ENCODE data around the gene TBC1D9.

The TBC1D9 gene

DNA sequence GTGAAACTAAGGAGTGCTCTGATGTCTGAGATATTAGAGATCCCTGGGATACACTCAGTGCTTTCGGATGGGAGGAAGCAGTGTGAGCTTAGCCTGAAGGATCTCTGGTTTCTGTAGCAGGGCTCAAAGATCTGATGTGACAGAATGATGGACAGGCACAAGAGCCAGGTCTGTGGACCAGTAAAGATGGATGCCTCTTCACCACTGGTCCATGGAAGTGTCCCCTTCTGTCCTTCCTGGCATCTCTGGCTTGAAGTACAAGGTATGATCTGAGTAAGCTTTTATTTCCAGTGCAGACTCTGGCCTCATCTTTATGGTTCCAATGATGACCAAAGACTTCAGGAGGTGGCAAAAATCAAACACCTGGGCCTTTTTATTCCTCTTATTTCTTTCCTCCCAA, 88.1 kb downstream of the TBC1D9 start:
- H3K9me2 ChIP-seq (replicated peaks; ENCODE audit: insufficient read depth, low read length), result no peaks in the 10 kb centered on the region
- no peak for DNase-seq
- peak overlapping the region; percentile 91; the same call in 1 of the 2 replicates for H3K27ac ChIP-seq (ENCODE audit: low read length)
- H2AFZ ChIP-seq (ENCODE audit: low read length), result no peak overlapping the region
- H3K9me3 ChIP-seq (replicated peaks; ENCODE audit: insufficient read depth, low read length), result no peaks in the 10 kb centered on the region
- H3K4me2 ChIP-seq (ENCODE audit: low read depth, low read length), result no peak overlapping the region
- H4K20me1 ChIP-seq (ENCODE audit: insufficient read depth, low read length), result no peaks in the 10 kb centered on the region
- H3K79me2 ChIP-seq (ENCODE audit: low read length), result no peaks in the 10 kb centered on the region
- no peak overlapping the region for H3K4me3 ChIP-seq (ENCODE audit: low read length)
- H3F3A ChIP-seq (ENCODE audit: insufficient read depth, low read length), result peaks cover 9% of the 10 kb centered on the region; the same call in 1 of the 2 replicates
- H3K4me1 ChIP-seq (ENCODE audit: low read length), result peaks cover 14% of the 10 kb centered on the region
- no peak overlapping the region for H3K9ac ChIP-seq (ENCODE audit: low read length)
- no peaks in the 10 kb centered on the region for H3K36me3 ChIP-seq (replicated peaks; ENCODE audit: insufficient read depth, low read length)
- no peaks in the 10 kb centered on the region for H3K27me3 ChIP-seq (replicated peaks; ENCODE audit: insufficient read depth, low read length)
- TF ChIP-seq EZH2 (optimal IDR thresholded peaks at IDR 0.05; ENCODE audit: low read depth, low read length) (no peak), EZH2phosphoT487 (IDR thresholded peaks at IDR 0.05; ENCODE audit: low read length) (no peak)
- TF ChIP-seq, protein P1, sequence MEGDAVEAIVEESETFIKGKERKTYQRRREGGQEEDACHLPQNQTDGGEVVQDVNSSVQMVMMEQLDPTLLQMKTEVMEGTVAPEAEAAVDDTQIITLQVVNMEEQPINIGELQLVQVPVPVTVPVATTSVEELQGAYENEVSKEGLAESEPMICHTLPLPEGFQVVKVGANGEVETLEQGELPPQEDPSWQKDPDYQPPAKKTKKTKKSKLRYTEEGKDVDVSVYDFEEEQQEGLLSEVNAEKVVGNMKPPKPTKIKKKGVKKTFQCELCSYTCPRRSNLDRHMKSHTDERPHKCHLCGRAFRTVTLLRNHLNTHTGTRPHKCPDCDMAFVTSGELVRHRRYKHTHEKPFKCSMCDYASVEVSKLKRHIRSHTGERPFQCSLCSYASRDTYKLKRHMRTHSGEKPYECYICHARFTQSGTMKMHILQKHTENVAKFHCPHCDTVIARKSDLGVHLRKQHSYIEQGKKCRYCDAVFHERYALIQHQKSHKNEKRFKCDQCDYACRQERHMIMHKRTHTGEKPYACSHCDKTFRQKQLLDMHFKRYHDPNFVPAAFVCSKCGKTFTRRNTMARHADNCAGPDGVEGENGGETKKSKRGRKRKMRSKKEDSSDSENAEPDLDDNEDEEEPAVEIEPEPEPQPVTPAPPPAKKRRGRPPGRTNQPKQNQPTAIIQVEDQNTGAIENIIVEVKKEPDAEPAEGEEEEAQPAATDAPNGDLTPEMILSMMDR (IDR thresholded peaks at IDR 0.05; ENCODE audit: low read length), result no peak

DNA sequence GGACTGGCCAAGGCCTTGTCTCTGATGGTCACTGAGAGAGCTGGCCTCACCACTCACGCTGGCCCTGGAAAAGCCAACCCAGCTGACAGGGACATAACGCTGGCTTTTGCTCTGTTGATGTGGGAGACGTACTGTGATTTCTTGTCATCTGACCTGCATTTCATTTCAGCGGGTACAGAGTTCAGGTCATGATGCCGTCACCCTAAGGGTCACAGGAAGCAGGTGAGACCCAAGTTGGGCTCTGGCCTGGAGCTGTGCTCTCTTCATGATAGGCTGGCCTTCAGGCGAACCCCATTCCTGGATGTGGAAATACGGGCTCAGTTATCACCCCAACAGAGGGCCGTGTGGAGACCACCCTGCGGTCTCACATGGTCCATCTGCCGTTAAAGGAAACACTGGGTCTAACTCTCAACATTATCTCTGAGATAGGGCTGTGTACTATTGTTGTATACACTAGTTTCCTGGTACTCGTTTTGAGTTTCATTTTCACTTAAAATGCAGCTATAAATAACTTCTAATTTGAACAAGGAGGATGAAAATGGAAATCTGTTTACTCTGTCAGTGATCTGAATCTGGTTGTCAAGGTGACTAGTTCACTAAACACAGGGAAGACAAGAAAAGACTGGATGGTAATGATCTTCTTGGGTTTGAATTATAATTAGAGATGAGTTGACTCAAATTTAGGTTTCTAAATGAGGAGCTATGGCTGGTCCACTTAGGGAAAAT, 89.1 kb downstream of the TBC1D9 start:
- Histone ChIP-seq H3K4me2 (ENCODE audit: low read depth, low read length) (peak overlapping the region; percentile 91), H3K27ac (ENCODE audit: low read length) (peak overlapping the region; percentile 91), H3F3A (ENCODE audit: insufficient read depth, low read length) (peaks cover 9% of the 10 kb centered on the region; the same call in 1 of the 2 replicates), H3K79me2 (ENCODE audit: low read length) (no peaks in the 10 kb centered on the region), H3K9me2 (replicated peaks; ENCODE audit: insufficient read depth, low read length) (no peaks in the 10 kb centered on the region), H3K9ac (ENCODE audit: low read length) (peak overlapping the region; percentile 60), H4K20me1 (ENCODE audit: insufficient read depth, low read length) (no peaks in the 10 kb centered on the region), H3K36me3 (replicated peaks; ENCODE audit: insufficient read depth, low read length) (no peaks in the 10 kb centered on the region), H2AFZ (ENCODE audit: low read length) (peak overlapping the region; percentile 91), H3K4me1 (ENCODE audit: low read length) (peaks cover 16% of the 10 kb centered on the region), H3K9me3 (replicated peaks; ENCODE audit: insufficient read depth, low read length) (no peaks in the 10 kb centered on the region), H3K27me3 (replicated peaks; ENCODE audit: insufficient read depth, low read length) (no peaks in the 10 kb centered on the region), H3K4me3 (ENCODE audit: low read length) (peak overlapping the region; percentile 57)
- DNase-seq, result peak; percentile 65
- TF ChIP-seq, protein P1 (IDR thresholded peaks at IDR 0.05; ENCODE audit: low read length), result no peak
- no peak for TF ChIP-seq EZH2 (optimal IDR thresholded peaks at IDR 0.05; ENCODE audit: low read depth, low read length)
- TF ChIP-seq EZH2phosphoT487 (IDR thresholded peaks at IDR 0.05; ENCODE audit: low read length), result no peak

DNA sequence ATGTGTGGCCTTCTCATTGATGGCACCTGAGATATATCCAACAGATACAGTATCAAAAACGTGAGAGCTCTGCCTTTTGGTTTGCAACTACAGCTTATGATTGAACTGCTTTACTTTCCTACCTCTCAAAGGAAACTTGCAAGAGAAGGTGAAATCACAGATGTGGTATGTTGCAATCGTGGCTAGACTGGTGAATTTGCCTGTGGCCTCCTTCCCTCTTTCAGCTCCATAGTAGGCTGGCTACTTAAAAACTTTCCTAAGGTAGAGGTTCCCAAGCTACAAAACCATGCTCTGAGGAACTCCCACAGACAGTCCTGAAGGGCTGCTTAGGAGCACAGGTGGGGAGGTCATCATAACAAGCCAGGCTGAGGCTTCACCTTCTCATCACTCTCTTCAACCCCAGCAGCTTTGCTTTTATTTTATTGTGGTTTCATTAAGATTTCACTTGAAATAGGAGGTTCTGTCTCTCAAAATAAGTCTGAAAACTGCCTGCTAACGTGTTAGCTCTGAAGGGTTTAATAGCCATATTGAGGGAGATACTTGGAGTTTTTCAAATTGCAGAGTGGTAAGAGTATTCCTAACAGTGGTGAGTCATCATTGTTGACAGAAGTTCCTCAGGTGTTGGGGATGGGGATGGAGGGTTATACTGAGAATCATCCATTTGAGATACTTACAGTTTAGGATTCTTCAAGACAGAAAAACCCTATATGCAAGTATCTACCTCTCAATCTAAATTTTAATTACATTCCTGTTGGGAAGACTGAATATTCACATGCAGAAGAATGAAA, 93.9 kb downstream of the TBC1D9 start:
- Histone ChIP-seq H3K4me2 (ENCODE audit: low read depth, low read length) (no peak overlapping the region), H3K4me3 (ENCODE audit: low read length) (no peak overlapping the region), H4K20me1 (ENCODE audit: insufficient read depth, low read length) (no peaks in the 10 kb centered on the region), H3F3A (ENCODE audit: insufficient read depth, low read length) (peaks cover 6% of the 10 kb centered on the region; the same call in 1 of the 2 replicates), H3K9ac (ENCODE audit: low read length) (no peak overlapping the region), H3K27ac (ENCODE audit: low read length) (no peak overlapping the region), H3K36me3 (replicated peaks; ENCODE audit: insufficient read depth, low read length) (no peaks in the 10 kb centered on the region; the same call in 1 of the 2 replicates), H3K79me2 (ENCODE audit: low read length) (no peaks in the 10 kb centered on the region), H2AFZ (ENCODE audit: low read length) (no peak overlapping the region), H3K4me1 (ENCODE audit: low read length) (peaks cover 9% of the 10 kb centered on the region), H3K9me2 (replicated peaks; ENCODE audit: insufficient read depth, low read length) (no peaks in the 10 kb centered on the region), H3K9me3 (replicated peaks; ENCODE audit: insufficient read depth, low read length) (no peaks in the 10 kb centered on the region), H3K27me3 (replicated peaks; ENCODE audit: insufficient read depth, low read length) (no peaks in the 10 kb centered on the region)
- DNase-seq, result no peak
- TF ChIP-seq EZH2 (optimal IDR thresholded peaks at IDR 0.05; ENCODE audit: low read depth, low read length) (no peak), EZH2phosphoT487 (IDR thresholded peaks at IDR 0.05; ENCODE audit: low read length) (no peak)
- TF ChIP-seq, protein P1 (IDR thresholded peaks at IDR 0.05; ENCODE audit: low read length), result no peak

All from MM.1S (cell line).